Mesenchymal stem cell (in vitro differentiated cells and primary cell): ENCODE measurements around the gene HDAC4.

Experiments used
- DNase-seq: peaks from one replicate; pipeline ENCODE4 v3.0.0-alpha.2; 2013
- H2AFZ ChIP-seq: one replicate; pipeline ENCODE4 v1.6.1; 2013; ENCODE audit warnings: low read depth, mild to moderate bottlenecking, control low read depth, inconsistent platforms, low read length, moderate library complexity
- H2AK5ac ChIP-seq: 2 replicates; pipeline ENCODE4 v1.6.1; 2013; ENCODE audit warnings: low read length, moderate library complexity, mild to moderate bottlenecking, inconsistent platforms; ENCODE audit not compliant: severe bottlenecking
- H2BK120ac ChIP-seq: one replicate; pipeline ENCODE4 v1.6.1; 2013; ENCODE audit warnings: low read depth, mild to moderate bottlenecking, inconsistent platforms, low read length, moderate library complexity
- H2BK12ac ChIP-seq, 2 experiments: one replicate each; pipeline ENCODE4 v1.6.1; 2013; ENCODE audit warnings: inconsistent platforms in 2 of 2, low read length in 2 of 2, mild to moderate bottlenecking in 2 of 2, moderate library complexity in 2 of 2, control low read depth in 1 of 2
- H2BK15ac ChIP-seq: one replicate; pipeline ENCODE4 v1.6.1; 2013; ENCODE audit warnings: mild to moderate bottlenecking, low read depth, inconsistent platforms; ENCODE audit not compliant: poor library complexity, severe bottlenecking
- H2BK5ac ChIP-seq: 2 replicates; pipeline ENCODE4 v1.6.1; 2013; ENCODE audit warnings: low read depth, mild to moderate bottlenecking, low read length, control low read depth, inconsistent platforms; ENCODE audit not compliant: poor library complexity, severe bottlenecking
- H3K14ac ChIP-seq, 2 experiments: one replicate each; pipeline ENCODE4 v1.6.1; 2013; ENCODE audit warnings: inconsistent platforms in 2 of 2, low read length in 2 of 2, control low read depth in 1 of 2, mild to moderate bottlenecking in 1 of 2, moderate library complexity in 1 of 2
- H3K18ac ChIP-seq, 2 experiments: one replicate each; pipeline ENCODE4 v1.6.1; 2013; ENCODE audit warnings: inconsistent platforms in 2 of 2, low read length in 2 of 2, control low read depth in 1 of 2, low read depth in 1 of 2, mild to moderate bottlenecking in 1 of 2
- H3K23ac ChIP-seq, 2 experiments: one replicate each; pipeline ENCODE4 v1.6.1; 2013; ENCODE audit warnings: inconsistent platforms in 2 of 2, low read length in 2 of 2, mild to moderate bottlenecking in 2 of 2, moderate library complexity in 2 of 2, control low read depth in 1 of 2
- H3K27ac ChIP-seq: 2 replicates; pipeline ENCODE4 v1.5.1; 2013; ENCODE audit warnings: mild to moderate bottlenecking, moderate library complexity, low read length, control low read depth, inconsistent platforms; ENCODE audit not compliant: poor library complexity, severe bottlenecking
- H3K27me3 ChIP-seq, 2 experiments: 2 replicates each; pipeline versions ENCODE4 v1.6.1 to v1.7.0; 2013; ENCODE audit warnings: low read length in 2 of 2, mild to moderate bottlenecking in 2 of 2, moderate library complexity in 2 of 2, control low read depth in 1 of 2, inconsistent platforms in 1 of 2; ENCODE audit not compliant: control insufficient read depth in 1 of 2, insufficient read depth in 1 of 2
- H3K36me3 ChIP-seq, 2 experiments: 2 replicates each; pipeline versions ENCODE4 v1.6.1 to v1.7.0; 2013; ENCODE audit warnings: low read length in 2 of 2, control low read depth in 1 of 2, inconsistent platforms in 1 of 2, low read depth in 1 of 2, mild to moderate bottlenecking in 1 of 2; ENCODE audit not compliant: insufficient read depth in 2 of 2, control insufficient read depth in 1 of 2
- H3K4ac ChIP-seq, 2 experiments: one replicate each; pipeline ENCODE4 v1.6.1; 2013; ENCODE audit warnings: inconsistent platforms in 2 of 2, low read length in 2 of 2, mild to moderate bottlenecking in 2 of 2, moderate library complexity in 2 of 2, control low read depth in 1 of 2, low read depth in 1 of 2
- H3K4me1 ChIP-seq: 2 replicates; pipeline ENCODE4 v1.6.1; 2013; ENCODE audit warnings: low read depth, low read length, control low read depth; ENCODE audit not compliant: control insufficient read depth, insufficient read depth
- H3K4me2 ChIP-seq: 2 replicates; pipeline ENCODE4 v1.6.1; 2013; ENCODE audit warnings: low read length, mild to moderate bottlenecking, inconsistent platforms; ENCODE audit not compliant: poor library complexity, severe bottlenecking
- H3K4me3 ChIP-seq, 2 experiments: 2 replicates each; pipeline versions ENCODE4 v1.5.1 to v1.7.0; 2013; ENCODE audit warnings: low read length in 2 of 2, mild to moderate bottlenecking in 2 of 2, control low read depth in 1 of 2, low read depth in 1 of 2; ENCODE audit not compliant: insufficient read depth in 1 of 2
- H3K79me1 ChIP-seq: replicated peaks from 2 replicates; pipeline ENCODE4 v1.6.1; 2013; ENCODE audit warnings: mild to moderate bottlenecking, control low read depth, low read length, inconsistent platforms; ENCODE audit not compliant: poor library complexity, severe bottlenecking
- H3K9ac ChIP-seq: 2 replicates; pipeline ENCODE4 v1.7.0; 2013; ENCODE audit warnings: mild to moderate bottlenecking, low read length, moderate library complexity
- H3K9me3 ChIP-seq: 2 replicates; pipeline ENCODE4 v1.7.0; 2013; ENCODE audit warnings: mild to moderate bottlenecking, low read length; ENCODE audit not compliant: control insufficient read depth
- H4K8ac ChIP-seq: one replicate; pipeline ENCODE4 v1.6.1; 2013; ENCODE audit warnings: inconsistent platforms, mild to moderate bottlenecking, low read length, moderate library complexity
- H4K91ac ChIP-seq: one replicate; pipeline ENCODE4 v1.6.1; 2013; ENCODE audit warnings: mild to moderate bottlenecking, low read length, inconsistent platforms
- WGBS: methylation state at CpG from one replicate; pipeline ENCODE4 v1.1.7; 2013; ENCODE audit warnings: mixed read lengths; 5-methylcytosine and 5-hydroxymethylcytosine counted together

HDAC4 gene

DNA sequence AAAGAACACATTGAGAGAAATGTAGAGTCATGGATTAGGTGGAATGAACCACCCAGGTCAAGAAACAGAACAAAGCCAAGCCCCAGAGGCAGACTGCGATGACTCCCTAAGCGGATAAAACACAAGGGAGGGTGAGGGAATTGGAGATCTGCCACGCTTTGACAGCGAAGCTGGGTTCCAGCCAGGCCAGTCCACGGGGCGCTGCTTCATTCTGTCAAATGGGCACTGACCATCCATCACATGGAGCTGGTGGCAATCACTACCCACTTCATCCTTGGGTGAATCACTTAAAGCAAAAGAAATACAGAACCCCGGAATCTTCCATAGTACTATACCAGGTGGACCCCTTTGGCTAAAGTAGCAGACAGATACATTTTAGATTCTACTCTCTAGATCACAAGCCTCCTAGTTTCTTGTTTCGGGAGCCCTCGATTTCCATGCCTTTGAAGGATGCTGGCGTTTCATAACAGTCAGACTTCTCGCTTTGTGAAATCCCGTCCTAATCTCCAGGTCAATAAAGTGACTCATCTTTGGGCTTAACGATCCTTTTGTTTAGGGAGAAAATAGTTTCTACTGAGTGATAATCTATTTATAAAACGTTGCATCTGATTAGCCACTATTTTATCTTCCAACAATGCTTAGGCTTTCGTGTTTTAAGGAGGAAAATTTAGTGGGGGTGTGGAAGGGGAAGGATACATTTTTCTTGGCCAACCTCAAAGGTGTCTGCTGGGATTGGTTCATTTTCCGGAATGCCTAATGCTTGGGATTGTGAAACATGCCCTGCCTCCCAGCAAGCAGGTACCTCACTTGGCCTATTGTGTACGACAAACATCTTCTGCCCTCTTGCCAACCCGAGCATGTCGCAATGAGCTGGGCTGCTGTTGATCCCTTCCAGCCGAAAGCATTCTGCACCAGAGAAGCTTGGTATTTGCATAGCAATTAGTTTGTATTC lies 44.1 kb upstream of the HDAC4 start:
- Histone ChIP-seq H2BK12ac (no peak overlapping the region), H3K23ac (no peak overlapping the region)
- 81% methylated on average over 15 of the region's 20 CpGs for WGBS

DNA sequence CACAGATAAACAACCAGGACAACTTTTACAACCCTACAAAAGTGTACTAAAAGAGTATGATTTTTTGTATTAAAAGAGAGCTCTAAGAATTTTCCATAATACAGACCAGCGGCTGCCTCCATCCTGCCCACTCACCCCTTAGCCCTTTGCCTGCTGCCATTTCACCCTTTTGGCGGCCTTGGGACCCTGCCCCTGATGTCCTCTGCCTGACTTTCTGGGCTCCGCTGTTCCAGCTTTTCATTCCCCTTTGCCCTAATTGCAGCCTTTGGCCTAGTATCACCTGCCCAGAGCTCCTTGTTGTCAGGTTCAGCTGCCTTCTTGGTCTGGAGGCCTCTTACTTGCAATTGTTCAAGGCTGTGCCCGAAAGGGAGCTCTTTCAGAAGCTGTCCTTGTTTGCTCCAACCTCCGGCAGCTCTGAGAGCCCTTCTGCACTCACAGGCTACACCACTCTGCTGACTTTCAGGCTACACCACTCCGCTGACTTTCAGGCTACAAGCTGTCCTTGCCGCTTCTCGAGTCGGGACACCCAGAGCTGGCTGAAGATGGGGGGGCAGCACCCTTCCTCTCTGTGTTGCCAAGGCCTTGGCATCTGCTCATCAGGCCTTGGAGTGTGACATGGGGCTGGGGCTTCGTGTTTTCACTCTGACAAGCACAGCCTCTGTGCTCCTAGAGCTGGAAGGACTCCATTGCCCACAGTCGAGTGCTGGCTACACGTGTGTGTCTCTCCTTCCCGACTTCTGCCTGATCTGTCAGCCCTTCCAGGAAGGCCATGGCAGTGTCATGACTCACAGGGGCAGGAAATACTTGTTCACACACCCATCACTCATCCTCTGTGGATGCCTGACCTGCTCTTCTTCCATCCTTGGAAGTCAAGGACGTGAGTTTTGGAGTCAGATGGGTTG lies 43.1 kb upstream of the HDAC4 start:
- Histone ChIP-seq H2BK5ac (no peak overlapping the region), H3K27ac (no peak overlapping the region), H3K23ac (no peak overlapping the region), H3K4me3 (no peak overlapping the region), H2AK5ac (no peak overlapping the region), H3K27me3 (peaks cover 0 to 36% of the 10 kb centered on the region in 2 experiments), H3K9ac (no peak overlapping the region), H3K79me1 (no peaks in the 10 kb centered on the region), H2BK120ac (no peak overlapping the region), H3K14ac (no peak overlapping the region), H3K18ac (no peak overlapping the region), H2BK15ac (no peak overlapping the region), H4K91ac (no peak overlapping the region), H2BK12ac (no peak overlapping the region), H3K4me1 (no peaks in the 10 kb centered on the region), H3K36me3 (no peaks in the 10 kb centered on the region), H2AFZ (no peak overlapping the region), H4K8ac (no peak overlapping the region), H3K4me2 (no peak overlapping the region), H3K4ac (no peak overlapping the region), H3K9me3 (peaks cover 4% of the 10 kb centered on the region)
- 64% methylated on average over 14 of the region's 14 CpGs for WGBS
- DNase-seq = no peak

More for the DNA sequence above, 44.1 kb upstream of the HDAC4 start:
- Histone ChIP-seq H2BK120ac (no peak overlapping the region), H3K9ac (no peak overlapping the region), H3K36me3 (no peaks in the 10 kb centered on the region), H2AK5ac (no peak overlapping the region), H3K27me3 (peaks cover 0 to 26% of the 10 kb centered on the region in 2 experiments), H3K9me3 (peaks cover 4% of the 10 kb centered on the region), H4K91ac (no peak overlapping the region), H3K4me1 (no peaks in the 10 kb centered on the region), H2BK15ac (no peak overlapping the region), H3K14ac (no peak overlapping the region), H3K4me2 (no peak overlapping the region), H3K27ac (no peak overlapping the region), H3K18ac (no peak overlapping the region), H3K4ac (no peak overlapping the region), H4K8ac (no peak overlapping the region), H3K4me3 (no peak overlapping the region), H2BK5ac (no peak overlapping the region), H3K79me1 (no peaks in the 10 kb centered on the region), H2AFZ (no peak overlapping the region)
- no peak for DNase-seq

- Histone ChIP-seq H3K4me3 (no peak overlapping the region), H3K4me2 (no peak overlapping the region), H3K9ac (no peak overlapping the region), H2BK120ac (no peak overlapping the region), H3K14ac (no peak overlapping the region), H3K79me1 (no peaks in the 10 kb centered on the region), H3K18ac (no peak overlapping the region), H3K4me1 (no peaks in the 10 kb centered on the region), H4K8ac (no peak overlapping the region), H3K27me3 (peaks cover 0 to 38% of the 10 kb centered on the region in 2 experiments), H2BK12ac (no peak overlapping the region), H3K36me3 (no peaks in the 10 kb centered on the region), H2BK5ac (no peak overlapping the region), H2AK5ac (no peak overlapping the region), H2AFZ (no peak overlapping the region), H3K27ac (no peak overlapping the region), H3K9me3 (peaks cover under 1% of the 10 kb centered on the region), H4K91ac (no peak overlapping the region), H2BK15ac (no peak overlapping the region), H3K23ac (no peak overlapping the region), H3K4ac (no peak overlapping the region)
- DNase-seq = no peak
- 81% methylated on average over 8 of the region's 8 CpGs for WGBS
These were observed 42.3 kb upstream of the HDAC4 start for GRCh38 chr2:239443102-239443620.

DNA sequence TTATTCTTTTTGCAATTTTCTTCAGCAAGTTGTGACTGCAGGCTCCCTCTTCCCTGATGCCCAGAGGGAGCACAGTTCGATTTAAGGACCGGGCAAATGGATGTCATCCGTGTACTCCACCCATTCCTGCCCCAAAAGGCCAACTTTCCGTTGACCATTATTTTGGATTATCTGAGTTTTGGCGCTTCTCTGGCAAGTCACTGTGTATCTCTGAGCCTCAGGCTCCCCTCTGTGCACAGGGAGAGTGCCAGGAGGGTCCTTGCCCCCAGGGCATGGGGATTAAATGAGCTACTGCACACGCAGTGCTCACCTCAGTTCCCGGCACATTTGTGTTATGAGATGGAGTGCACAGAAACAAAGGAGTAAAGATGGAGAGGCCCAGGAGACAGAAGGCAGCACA lies 41.4 kb upstream of the HDAC4 start:
- Histone ChIP-seq H4K8ac (no peak overlapping the region), H3K4me2 (no peak overlapping the region), H2AFZ (no peak overlapping the region), H2BK12ac (no peak overlapping the region), H2AK5ac (no peak overlapping the region), H3K14ac (no peak overlapping the region), H3K27me3 (peaks cover 0 to 38% of the 10 kb centered on the region in 2 experiments), H3K36me3 (no peaks in the 10 kb centered on the region), H3K79me1 (no peaks in the 10 kb centered on the region), H3K4me3 (no peak overlapping the region), H3K27ac (no peak overlapping the region), H3K23ac (no peak overlapping the region), H3K9ac (no peak overlapping the region), H4K91ac (no peak overlapping the region), H3K18ac (no peak overlapping the region), H3K4ac (no peak overlapping the region), H3K4me1 (no peaks in the 10 kb centered on the region), H2BK15ac (no peak overlapping the region), H2BK5ac (no peak overlapping the region), H2BK120ac (no peak overlapping the region), H3K9me3 (no peaks in the 10 kb centered on the region)
- WGBS = 77% methylated on average over 7 of the region's 7 CpGs
- no peak for DNase-seq
